K562 (cell line): ENCODE measurements around the gene ZNF407. TPM values are rescaled to one million over a fixed set of nuclear protein-coding genes. Genes with fewer than 3 reads are reported as not detected.

Source experiments
- ATAC-seq: fragments of 200-7000 bp; cut with Tn5 transposase; 3 replicates; pipeline ENCODE4 v1.9.1; 2020; ENCODE audit warnings: moderate library complexity
- BruUV-seq: library from RNA; stranded (reverse); fragments of 400-500 nt; replicated peaks from 2 replicates; lab custom pipeline; 2021; lab: Mats Ljungman, UMichigan
- CTCF ChIA-PET: fragments of 300-600 bp; formaldehyde crosslinking; extraction: SDS; loops from one replicate; lab custom pipeline; 2021; ENCODE audit warnings: low intra/inter-chr PET ratio; lab: Yijun Ruan, JAX
- POLR2A ChIA-PET: fragments of 300-600, 350-650 bp; sonication (Branson Sonifier 250); formaldehyde crosslinking; extraction: SDS; loops from one replicate; lab custom pipeline; 2021; ENCODE audit warnings: antibody characterized with exemption, inconsistent platforms; lab: Yijun Ruan, JAX
- DNase-seq, 4 experiments: peaks; one replicate each; pipeline versions ENCODE4 v3.0.0 to v3.0.0-alpha.2; 2011 to 2018; ENCODE audit warnings: low spot score in 3 of 4, mixed read lengths in 3 of 4; ENCODE audit errors: extremely low read depth in 1 of 4
- FAIRE-seq: peaks from 2 replicates; lab custom pipeline; 2011; peaks lifted over from hg19 to GRCh38; lab: Jason Lieb, UNC
- H2AFZ ChIP-seq: 2 replicates; pipeline ENCODE4 v1.6.0; 2011; ENCODE audit warnings: low read depth, low read length, control low read depth, inconsistent platforms
- H3K27ac ChIP-seq: fragments of 200-600 bp; 3 replicates; pipeline ENCODE4 v1.8.0; 2011; ENCODE audit warnings: low read depth, mild to moderate bottlenecking, control low read depth, inconsistent platforms, low read length, moderate library complexity, mixed read lengths; ENCODE audit errors: extremely low read depth
- H3K27me3 ChIP-seq, 2 experiments: fragments of 300-600 bp in 1 of 2; 2 replicates in 1 of 2; 3 replicates in 1 of 2; pipeline versions ENCODE4 v1.6.0 to v1.8.0; 2011; ENCODE audit warnings: inconsistent platforms in 2 of 2, low read length in 2 of 2, mild to moderate bottlenecking in 1 of 2, mixed read lengths in 1 of 2, moderate library complexity in 1 of 2; ENCODE audit not compliant: control insufficient read depth in 2 of 2, insufficient read depth in 2 of 2
- H3K36me3 ChIP-seq: fragments of 300-600 bp; 3 replicates; pipeline ENCODE4 v1.8.0; 2011; ENCODE audit warnings: mild to moderate bottlenecking, low read length, inconsistent platforms; ENCODE audit not compliant: control insufficient read depth, insufficient read depth
- H3K4me1 ChIP-seq, 2 experiments: fragments of 200-600 bp in 1 of 2; replicated peaks in 1 of 2; 2 replicates in 1 of 2; 3 replicates in 1 of 2; pipeline versions ENCODE4 v1.5.1 to v1.8.0; 2011; ENCODE audit warnings: inconsistent platforms in 2 of 2, low read length in 2 of 2, mild to moderate bottlenecking in 1 of 2, mixed read lengths in 1 of 2, moderate library complexity in 1 of 2; ENCODE audit not compliant: control insufficient read depth in 2 of 2, insufficient read depth in 2 of 2
- H3K4me2 ChIP-seq: 2 replicates; pipeline ENCODE4 v1.6.1; 2011; ENCODE audit warnings: low read length, control low read depth, inconsistent platforms, mixed read lengths; ENCODE audit not compliant: insufficient read depth
- H3K4me3 ChIP-seq: fragments of 200-600 bp; sonication (generic), shearing (Covaris generic); 2 replicates; pipeline ENCODE4 v1.5.1; 2016; ENCODE audit warnings: control low read depth, inconsistent platforms
- H3K79me2 ChIP-seq: fragments of 200-600 bp; 3 replicates; pipeline ENCODE4 v1.8.0; 2011; ENCODE audit warnings: low read length, inconsistent platforms; ENCODE audit not compliant: control insufficient read depth, insufficient read depth
- H3K9ac ChIP-seq, 2 experiments: 2 replicates each; pipeline versions ENCODE4 v1.6.0 to v1.6.1; 2011; ENCODE audit warnings: low read depth in 2 of 2, low read length in 2 of 2, control low read depth in 1 of 2, inconsistent platforms in 1 of 2, mild to moderate bottlenecking in 1 of 2, mixed read lengths in 1 of 2; ENCODE audit not compliant: insufficient read depth in 1 of 2
- H3K9me1 ChIP-seq: one replicate; pipeline ENCODE4 v1.6.0; 2011; ENCODE audit warnings: inconsistent platforms, mild to moderate bottlenecking, low read length, moderate library complexity; ENCODE audit not compliant: control insufficient read depth, insufficient read depth
- H3K9me3 ChIP-seq: replicated peaks from 2 replicates; pipeline ENCODE4 v1.5.1; 2011; ENCODE audit warnings: low read depth, low read length, inconsistent platforms; ENCODE audit not compliant: control insufficient read depth, insufficient read depth
- H4K20me1 ChIP-seq: replicated peaks from 2 replicates; pipeline ENCODE4 v1.6.1; 2011; ENCODE audit warnings: low read length, inconsistent platforms, mixed read lengths; ENCODE audit not compliant: control insufficient read depth, insufficient read depth
- ELF4 ChIP-seq: fragments of 450-650 bp; formaldehyde crosslinking; IDR thresholded peaks from 2 replicates; pipeline ENCODE4 v1.4.0; 2022; ENCODE audit warnings: missing genetic modification characterization
- GATAD2B ChIP-seq: fragments of 450-650 bp; IDR thresholded peaks from 2 replicates; pipeline ENCODE4 v1.6.1; 2017; ENCODE audit warnings: mild to moderate bottlenecking, borderline replicate concordance
- SAFB2 ChIP-seq: fragments of 200-400 bp; formaldehyde crosslinking; IDR thresholded peaks from 2 replicates; pipeline ENCODE4 v1.6.1; 2018; ENCODE audit warnings: borderline replicate concordance, low read length, low read depth, moderate library complexity; ENCODE audit not compliant: severe bottlenecking
- SMAD3 ChIP-seq: fragments of 450-650 bp; formaldehyde crosslinking; conservative IDR thresholded peaks from 2 replicates; pipeline ENCODE4 v1.4.0; 2020; ENCODE audit warnings: mild to moderate bottlenecking
- ZNF407 ChIP-seq: fragments of 450-650 bp; IDR thresholded peaks from 2 replicates; pipeline ENCODE4 v1.6.1; 2016; ENCODE audit warnings: low read depth
- ZNF699 ChIP-seq: fragments of 250-450 bp; sonication (Bioruptor Pico); IDR thresholded peaks from 2 replicates; pipeline ENCODE4 v1.8.0; 2021; ENCODE audit warnings: mild to moderate bottlenecking, moderate library complexity; ENCODE audit not compliant: insufficient replicate concordance
- WGBS: fragments of 100-300 bp; shearing (Covaris generic); methylation state at CpG from one replicate; pipeline ENCODE4 v1.1.6; 2016; ENCODE audit warnings: low coverage, mixed read lengths; ENCODE audit not compliant: insufficient coverage; ENCODE audit errors: missing lambda C conversion rate; 5-methylcytosine and 5-hydroxymethylcytosine counted together
- in situ Hi-C: fragments of 300-500 bp; cut with MboI; formaldehyde crosslinking; loops from 4 replicates; pipeline ENCODE4 v1.15.0; 2018; ENCODE audit warnings: inconsistent platforms, mixed read lengths
- intact Hi-C: fragments of 100-400 bp; cut with micrococcal nuclease; formaldehyde crosslinking; loops from 2 replicates; pipeline ENCODE4 v1.14.2; 2022
- polyA plus RNA-seq, 8 experiments: library from polyadenylated mRNA; depleted of rRNA in 4 of 8; stranded (reverse) in 5 of 8; unstranded in 3 of 8; fragments of >200 nt; fragmentation: Nextera tagmentation in 2 of 8; fragmentation: Illumina TruSeq in 1 of 8; extraction: Ambion mirVana in 2 of 8; extraction: Trizol in 1 of 8; gene quantifications; 2 replicates each; pipeline versions ENCODE4 v1.2.1 to v1.2.3, GENCODE V29; 2011 to 2014; ENCODE audit warnings: inconsistent platforms in 1 of 8, missing spikeins in 1 of 8
- total RNA-seq, 7 experiments: library from RNA; depleted of rRNA in 6 of 7; stranded (reverse); fragments of >200 nt in 6 of 7; fragmentation: Illumina TruSeq in 2 of 7; extraction: Trizol in 2 of 7; gene quantifications; 2 replicates each; pipeline versions ENCODE4 v1.2.1 to v1.2.3, GENCODE V29; 2011 to 2021; ENCODE audit warnings: low replicate concordance in 1 of 7
- TF ChIP-seq, protein P1 (sequence below): fragments of 250-450 bp; sonication (Bioruptor Pico); IDR thresholded peaks from 2 replicates; pipeline ENCODE4 v1.8.0; 2021; ENCODE audit warnings: borderline replicate concordance, mild to moderate bottlenecking, moderate library complexity; ENCODE audit not compliant: poor library complexity, severe bottlenecking

ZNF407 gene
- total and polyA plus RNA-seq, 9 of the 15 experiments (the other 6 are each of a cell fraction or from before 2014, with no cell fraction given): 0.21 to 5.4 (median 2.3) TPM

DNA sequence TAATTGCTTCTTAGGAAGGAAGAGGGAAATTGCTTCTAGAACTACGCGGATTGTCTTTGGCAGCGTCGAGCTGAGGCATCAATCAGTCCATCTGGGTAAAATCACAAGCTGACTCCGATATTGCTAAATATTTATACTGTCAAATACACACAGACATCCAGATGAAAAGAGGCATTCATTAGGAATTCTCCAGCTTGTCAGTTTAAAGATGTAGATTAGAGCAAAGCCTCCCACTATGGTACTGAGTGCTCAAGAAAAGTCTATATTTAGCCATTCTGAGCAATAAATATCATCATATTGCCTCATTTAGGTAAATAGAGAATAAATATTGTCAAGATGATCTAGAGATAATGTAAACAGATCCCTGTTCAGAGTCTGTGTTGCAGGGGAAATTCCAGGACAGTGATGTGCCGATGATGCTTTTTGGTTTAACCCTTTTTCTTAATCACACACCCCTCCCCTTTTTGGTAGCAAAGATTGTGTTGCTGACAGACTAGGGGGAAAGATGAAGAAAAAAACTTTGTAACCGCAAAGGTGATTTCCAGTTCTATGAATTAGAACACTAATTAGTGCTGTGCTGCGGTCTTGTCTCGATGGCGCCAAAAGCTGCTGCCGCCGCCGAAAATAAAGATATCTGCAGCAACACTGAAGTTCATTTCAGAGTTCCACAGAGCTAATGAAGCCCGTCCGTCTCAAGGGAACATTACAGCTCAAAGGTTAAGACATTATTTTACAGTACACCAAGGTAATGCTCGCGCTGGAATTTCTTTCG, 439.4 kb downstream of the ZNF407 start:
- Histone ChIP-seq H2AFZ (no peak overlapping the region), H3K4me1 (no peaks in the 10 kb centered on the region; a peak in 1 of 5 replicates), H3K36me3 (no peaks in the 10 kb centered on the region), H4K20me1 (no peaks in the 10 kb centered on the region), H3K27me3 (peaks cover 0 to 2% of the 10 kb centered on the region in 2 experiments; a peak in 1 of 5 replicates), H3K9ac (no peak overlapping the region), H3K27ac (no peak overlapping the region), H3K9me1 (no peaks in the 10 kb centered on the region), H3K4me2 (no peak overlapping the region), H3K79me2 (no peaks in the 10 kb centered on the region), H3K9me3 (no peaks in the 10 kb centered on the region), H3K4me3 (no peak overlapping the region)
- TF ChIP-seq ZNF407 (no peak), ZNF699 (CRISPR knock-in tag) (no peak), SAFB2 (no peak), SMAD3 (CRISPR knock-in tag) (no peak), ELF4 (CRISPR knock-in tag) (no peak), GATAD2B (no peak)
- TF ChIP-seq, protein P1, sequence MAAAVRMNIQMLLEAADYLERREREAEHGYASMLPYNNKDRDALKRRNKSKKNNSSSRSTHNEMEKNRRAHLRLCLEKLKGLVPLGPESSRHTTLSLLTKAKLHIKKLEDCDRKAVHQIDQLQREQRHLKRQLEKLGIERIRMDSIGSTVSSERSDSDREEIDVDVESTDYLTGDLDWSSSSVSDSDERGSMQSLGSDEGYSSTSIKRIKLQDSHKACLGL (CRISPR knock-in tag): no peak
- intact Hi-C loops (no loop called here), in situ Hi-C loops (no loop called here)
- no peak for FAIRE-seq
- BruUV-seq: no TSS peak
- DNase-seq: no peak
- 62% methylated on average over 11 of the region's 18 CpGs for WGBS
- no peak for ATAC-seq
- POLR2A ChIA-PET: interaction anchor here (0.6 kb wide), 1 partner anchor 48 kb away, joined by 3 read pairs; no protein-coding TSS in a partner anchor
- CTCF ChIA-PET: no interaction called here
